Fibroblast of lung (primary cell): ENCODE data around the gene DNAJB13. TPM values are rescaled to one million over a fixed set of nuclear protein-coding genes. Genes with fewer than 3 reads are reported as not detected.

Experiments
- DNase-seq, 2 donors: peaks; one replicate each; pipeline versions ENCODE4 v3.0.0 to v3.0.0-alpha.2; 2010; ENCODE audit warnings: low read depth in 2 of 2
- H2AFZ ChIP-seq: 2 replicates; pipeline ENCODE4 v1.5.1; 2012; ENCODE audit warnings: low read length, control low read depth, inconsistent platforms
- H3K27ac ChIP-seq: 2 replicates; pipeline ENCODE4 v1.5.1; 2011; ENCODE audit warnings: low read length, control low read depth; ENCODE audit not compliant: insufficient read depth
- H3K27me3 ChIP-seq: 2 replicates; pipeline ENCODE4 v1.5.1; 2011; ENCODE audit warnings: mild to moderate bottlenecking, low read length; ENCODE audit not compliant: control insufficient read depth, insufficient read depth
- H3K36me3 ChIP-seq: 2 replicates; pipeline ENCODE4 v1.5.1; 2011; ENCODE audit warnings: low read length; ENCODE audit not compliant: control insufficient read depth, insufficient read depth
- H3K4me1 ChIP-seq: 2 replicates; pipeline ENCODE4 v1.5.1; 2011; ENCODE audit warnings: low read length; ENCODE audit not compliant: control insufficient read depth, insufficient read depth; ENCODE audit errors: extremely low read depth
- H3K4me2 ChIP-seq: 2 replicates; pipeline ENCODE4 v1.5.1; 2011; ENCODE audit warnings: low read length, control low read depth; ENCODE audit not compliant: insufficient read depth; ENCODE audit errors: extremely low read depth
- H3K4me3 ChIP-seq, 4 experiments: fragments of 200-600 bp in 1 of 4; sonication (generic) in 1 of 4; replicated peaks in 1 of 4; 2 replicates each; pipeline ENCODE4 v1.5.1; 2011 to 2016; ENCODE audit warnings: low read length in 4 of 4, low read depth in 3 of 4, mild to moderate bottlenecking in 3 of 4, control low read depth in 2 of 4, inconsistent platforms in 1 of 4, mixed read lengths in 1 of 4; ENCODE audit not compliant: insufficient read depth in 1 of 4; ENCODE audit errors: control extremely low read depth in 1 of 4
- H3K79me2 ChIP-seq: 2 replicates; pipeline ENCODE4 v1.5.1; 2012; ENCODE audit warnings: mild to moderate bottlenecking, low read length, inconsistent platforms; ENCODE audit not compliant: control insufficient read depth, insufficient read depth
- H3K9ac ChIP-seq: 2 replicates; pipeline ENCODE4 v1.5.1; 2011; ENCODE audit warnings: mild to moderate bottlenecking, low read length, control low read depth; ENCODE audit not compliant: insufficient read depth
- H3K9me3 ChIP-seq: 2 replicates; pipeline ENCODE4 v1.5.1; 2012; ENCODE audit warnings: low read depth, low read length; ENCODE audit not compliant: control insufficient read depth, insufficient read depth
- H4K20me1 ChIP-seq: 2 replicates; pipeline ENCODE4 v1.5.1; 2011; ENCODE audit warnings: low read length; ENCODE audit not compliant: control insufficient read depth, insufficient read depth; ENCODE audit errors: extremely low read depth
- CTCF ChIP-seq, 2 donors: IDR thresholded peaks in 1 of 2; conservative IDR thresholded peaks in 1 of 2; 1 replicate in 1 of 2; 2 replicates in 1 of 2; pipeline ENCODE4 v1.5.1; 2011 to 2012; ENCODE audit warnings: low read length in 2 of 2, control low read depth in 1 of 2, inconsistent platforms in 1 of 2, low read depth in 1 of 2, mild to moderate bottlenecking in 1 of 2
- EZH2 ChIP-seq: IDR thresholded peaks from 2 replicates; pipeline ENCODE4 v1.5.1; 2012; ENCODE audit warnings: low read length, control low read depth, mild to moderate bottlenecking; ENCODE audit errors: missing control alignments
- polyA plus RNA-seq, 2 donors: library from polyadenylated mRNA; depleted of rRNA in 1 of 2; stranded (reverse) in 1 of 2; unstranded in 1 of 2; fragments of >200 nt; gene quantifications; 2 replicates each; pipeline ENCODE4 v1.2.1, GENCODE V29; 2011 to 2012; ENCODE audit warnings: missing spikeins in 1 of 2
- total RNA-seq: library from RNA; depleted of rRNA; stranded (reverse); fragments of >200 nt; gene quantifications from 2 replicates; pipeline ENCODE4 v1.2.1, GENCODE V29; 2014

Gene DNAJB13
- total and polyA plus RNA-seq, 2 donors (not counting 1 experiment from before 2014, with no cell fraction given): 0.10 to 0.17 TPM

GRCh38 chr11:73977856-73978519, 27.2 kb downstream of the DNAJB13 start:
- H2AFZ ChIP-seq: no peak overlapping the region

GRCh38 chr11:73978576-73979086, 27.8 kb downstream of the DNAJB13 start:
- H4K20me1 ChIP-seq: no peaks in the 10 kb centered on the region
- TF ChIP-seq CTCF (conservative IDR thresholded peaks at IDR 0.05 in 1 of 2, IDR thresholded peaks at IDR 0.05 in 1 of 2; ENCODE audit: low read depth in 1 of 2, low read length in 2 of 2): no peak
- no peak for TF ChIP-seq EZH2
- H3K9ac ChIP-seq: no peak overlapping the region
- H3K27ac ChIP-seq: no peak overlapping the region
- no peak overlapping the region for H3K4me3 ChIP-seq
- no peaks in the 10 kb centered on the region for H3K9me3 ChIP-seq
- H3K27me3 ChIP-seq: no peaks in the 10 kb centered on the region
- H3K4me1 ChIP-seq: peaks cover 8% of the 10 kb centered on the region
- H3K79me2 ChIP-seq: no peaks in the 10 kb centered on the region
- no peak overlapping the region for H2AFZ ChIP-seq
- DNase-seq: peak in 1 of 2 donors; percentile 23
- H3K36me3 ChIP-seq: peaks cover 1% of the 10 kb centered on the region
- no peak overlapping the region for H3K4me2 ChIP-seq

More at GRCh38 chr11:73977856-73978519, 27.2 kb downstream of the DNAJB13 start:
- Histone ChIP-seq H3K79me2 (no peaks in the 10 kb centered on the region), H3K4me2 (no peak overlapping the region), H3K9me3 (no peaks in the 10 kb centered on the region), H3K4me1 (peaks cover 7% of the 10 kb centered on the region), H3K4me3 (no peak overlapping the region), H3K36me3 (peaks cover 1% of the 10 kb centered on the region), H3K9ac (no peak overlapping the region), H3K27me3 (no peaks in the 10 kb centered on the region), H4K20me1 (no peaks in the 10 kb centered on the region), H3K27ac (no peak overlapping the region)
- no peak for DNase-seq
- TF ChIP-seq CTCF (conservative IDR thresholded peaks at IDR 0.05 in 1 of 2, IDR thresholded peaks at IDR 0.05 in 1 of 2; ENCODE audit: low read depth in 1 of 2, low read length in 2 of 2) (no peak), EZH2 (no peak)

GRCh38 chr11:73980001-73980961, 29.5 kb downstream of the DNAJB13 start:
- no peak overlapping the region for H3K4me3 ChIP-seq
- H2AFZ ChIP-seq: no peak overlapping the region
- TF ChIP-seq CTCF (conservative IDR thresholded peaks at IDR 0.05 in 1 of 2, IDR thresholded peaks at IDR 0.05 in 1 of 2; ENCODE audit: low read depth in 1 of 2, low read length in 2 of 2): no peak
- TF ChIP-seq EZH2: no peak
- no peaks in the 10 kb centered on the region for H3K9me3 ChIP-seq
- no peaks in the 10 kb centered on the region for H3K79me2 ChIP-seq
- no peaks in the 10 kb centered on the region for H3K27me3 ChIP-seq
- no peaks in the 10 kb centered on the region for H3K36me3 ChIP-seq
- H3K4me2 ChIP-seq: no peak overlapping the region
- peaks cover 3% of the 10 kb centered on the region for H3K4me1 ChIP-seq
- no peak overlapping the region for H3K9ac ChIP-seq
- DNase-seq: peak in 1 of 2 donors; percentile 17
- H3K27ac ChIP-seq: no peak overlapping the region
- no peaks in the 10 kb centered on the region for H4K20me1 ChIP-seq
